SH-SY5Y (cell line): Measurements from ENCODE around the gene GMDS.

Experiments used
- GATA2 ChIP-seq: IDR thresholded peaks from 2 replicates; pipeline ENCODE4 v1.6.1; 2011; ENCODE audit warnings: mild to moderate bottlenecking, low read depth, low read length
- GATA3 ChIP-seq: IDR thresholded peaks from 2 replicates; pipeline ENCODE4 v1.6.1; 2011; ENCODE audit warnings: low read depth, mild to moderate bottlenecking, low read length, moderate library complexity

DNA sequence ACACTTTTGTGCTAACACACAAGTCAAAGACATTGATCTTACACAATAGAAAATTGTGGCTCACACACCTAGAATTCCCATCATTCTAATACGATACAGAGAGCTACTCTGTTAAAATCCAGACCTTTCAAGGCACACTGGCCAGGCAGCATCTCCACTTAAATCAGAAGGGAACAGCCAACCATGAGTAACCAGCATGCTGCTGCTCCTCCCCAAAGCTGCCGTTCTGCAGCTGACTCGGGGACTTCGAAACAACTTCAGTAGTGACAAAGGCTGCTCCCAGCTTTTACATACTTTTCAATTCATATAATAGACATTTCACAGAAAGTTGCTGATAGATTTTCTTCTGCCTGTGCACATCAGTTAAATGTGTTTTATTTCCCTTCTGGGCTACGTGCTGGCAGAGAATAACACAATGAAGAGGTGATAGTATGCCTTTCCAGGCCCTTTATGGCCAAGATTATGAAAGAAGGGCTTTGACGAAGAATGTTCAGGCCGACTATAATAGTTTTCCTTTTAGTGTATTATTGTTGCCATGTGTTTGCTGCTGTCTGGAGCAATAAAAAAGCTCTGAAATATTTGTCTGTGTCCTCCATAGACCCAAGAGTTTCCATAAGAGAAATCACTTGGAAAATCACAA is 159.0 kb downstream of the GMDS start:
- TF ChIP-seq GATA2: no peak
- TF ChIP-seq GATA3: no peak
